Heart right ventricle (tissue), 16 donors: ENCODE measurements around the gene ELK3. TPM values are rescaled to one million over a fixed set of nuclear protein-coding genes. Genes with fewer than 3 reads are reported as not detected.

Experiments
- ATAC-seq, 8 donors: fragments of 200-7000 bp; cut with Tn5 transposase; one replicate each; pipeline ENCODE4 v1.9.1; 2020; ENCODE audit warnings: mild to moderate bottlenecking in 8 of 8, moderate library complexity in 8 of 8, moderate number of reproducible peaks in 1 of 8
- DNase-seq, 2 donors: peaks; one replicate each; pipeline ENCODE4 v3.0.0-alpha.2; 2020
- H3K27ac ChIP-seq, 10 donors: fragments of 200-600 bp; sonication (generic) in 2 of 10; one replicate each; pipeline versions ENCODE4 v1.5.0 to v1.8.0; 2020 to 2022; ENCODE audit warnings: mild to moderate bottlenecking in 3 of 10
- H3K27me3 ChIP-seq, 7 donors: fragments of 200-600 bp; one replicate each; pipeline ENCODE4 v1.8.0; 2021 to 2022; ENCODE audit warnings: mild to moderate bottlenecking in 2 of 7
- H3K36me3 ChIP-seq, 9 donors: fragments of 200-600 bp; sonication (generic) in 1 of 9; one replicate each; pipeline versions ENCODE4 v1.5.0 to v1.8.0; 2020 to 2022; ENCODE audit warnings: mild to moderate bottlenecking in 2 of 9
- H3K4me1 ChIP-seq, 9 donors: fragments of 200-600 bp; sonication (generic) in 1 of 9; one replicate each; pipeline versions ENCODE4 v1.5.0 to v1.8.0; 2020 to 2022; ENCODE audit warnings: mild to moderate bottlenecking in 4 of 9
- H3K4me3 ChIP-seq, 10 donors: fragments of 200-600 bp; sonication (generic) in 2 of 10; one replicate each; pipeline versions ENCODE4 v1.5.0 to v1.8.0; 2020 to 2022; ENCODE audit warnings: mild to moderate bottlenecking in 7 of 10, moderate library complexity in 2 of 10
- H3K9me3 ChIP-seq, 11 donors: fragments of 200-600 bp in 10 of 11; sonication (generic) in 2 of 11; one replicate each; pipeline versions ENCODE4 v1.5.0 to v1.8.0; 2013 to 2022; ENCODE audit warnings: mild to moderate bottlenecking in 2 of 11, control low read depth in 1 of 11, moderate library complexity in 1 of 11
- WGBS, 2 donors: extraction: QIAGEN DNeasy Blood & Tissue Kit; methylation state at CpG; one replicate each; pipeline ENCODE4 v1.1.7; 2013; ENCODE audit warnings: inconsistent platforms in 1 of 2; 5-methylcytosine and 5-hydroxymethylcytosine counted together
- intact Hi-C, 10 donors: fragments of 100-400 bp; cut with DNase I; formaldehyde crosslinking; loops; one replicate each; pipeline versions ENCODE4 v1.11.1 to v1.14.2; 2022
- polyA plus RNA-seq, 2 donors: library from polyadenylated mRNA; stranded (reverse); fragments of 200-250 nt; gene quantifications; one replicate each; pipeline ENCODE4 v1.2.3, GENCODE V29; 2013
- total RNA-seq, 10 donors: library from RNA; stranded (reverse); fragmentation: NEBNext Ultra II Directional in 3 of 10; extraction: Animal tissue kit (Norgen Biotek cat#: 25700) in 3 of 10; gene quantifications; one replicate each; pipeline versions ENCODE4 v1.2.1 to v1.2.4, GENCODE V29; 2021 to 2023
- TF ChIP-seq, protein P1 (sequence below), 9 donors: fragments of 200-600 bp; sonication (generic) in 2 of 9; IDR thresholded peaks; one replicate each; pipeline versions ENCODE4 v1.5.0 to v1.8.0; 2021 to 2022; ENCODE audit warnings: antibody characterized with exemption in 9 of 9, mild to moderate bottlenecking in 5 of 9, moderate library complexity in 1 of 9
- donor health status: Arrhythmogenic right ventricular cardiomyopathy.
- donor health status: ischemic (EF 13 %, LVEDD 7.1; RV severe dilation, severe dysfunction).
- donor health status: healthy with polysubstance abuse.
- donor health status: DM: no; HTN: yes; CAD: no.
- donor health status: DM: no; HTN: no; CAD: no.
- donor health status: ischemic (EF 25% LVEDD 6.9; RV normal size, moderate dysfunction).
- donor health status: ischemic (EF 25% LVEDD 5.7; RV mildly dilated, moderate dysfunction).
- donor health status: healthy.
- donor health status: DM: yes; HTN: yes; CAD: no.
- donor health status: Ischemic cardiomyopathy.
- donor health status: ischemic (EF 35%, LVEDD 5.7; RV mildly dilated, moderate dysfunction).
- donor health status: nonischemic (EF 11% LVEDD 7.7; RV severe dilation, severe dysfunction).
- donor health status: DM: yes; HTN: yes; CAD: no.
- donor health status: PGD.
- donor health status: ischemic (EF 29% LVEDD 5.4; RV normal size, mild dysfunction).
- donor health status: nonischemic (EF 23%, LVEDD 6.1; RV moderate dilation, normal function).

ELK3 gene
- total and polyA plus RNA-seq, 12 donors = 6.6 to 33.0 (median 21.4) TPM

GRCh38 chr12:96192926-96193573 lies 1.1 kb upstream of the ELK3 start:
- H3K27me3 ChIP-seq = no peaks in the 10 kb centered on the region
- DNase-seq = no peak
- H3K27ac ChIP-seq = peak overlapping the region in 9 of 10 donors; percentile 80 to 96 (median 94)
- H3K9me3 ChIP-seq = peaks cover 0 to 4% (median 0%) of the 10 kb centered on the region in 11 donors
- peak in 1 of 8 donors; percentile 39 for ATAC-seq
- WGBS, 2 donors = 61 to 62% methylated on average over 9 of the region's 9 CpGs
- intact Hi-C loops = no loop called here
- H3K36me3 ChIP-seq = no peaks in the 10 kb centered on the region
- peak overlapping the region in 3 of 10 donors; percentile 80 to 93 (median 84) for H3K4me3 ChIP-seq
- TF ChIP-seq, protein P1, sequence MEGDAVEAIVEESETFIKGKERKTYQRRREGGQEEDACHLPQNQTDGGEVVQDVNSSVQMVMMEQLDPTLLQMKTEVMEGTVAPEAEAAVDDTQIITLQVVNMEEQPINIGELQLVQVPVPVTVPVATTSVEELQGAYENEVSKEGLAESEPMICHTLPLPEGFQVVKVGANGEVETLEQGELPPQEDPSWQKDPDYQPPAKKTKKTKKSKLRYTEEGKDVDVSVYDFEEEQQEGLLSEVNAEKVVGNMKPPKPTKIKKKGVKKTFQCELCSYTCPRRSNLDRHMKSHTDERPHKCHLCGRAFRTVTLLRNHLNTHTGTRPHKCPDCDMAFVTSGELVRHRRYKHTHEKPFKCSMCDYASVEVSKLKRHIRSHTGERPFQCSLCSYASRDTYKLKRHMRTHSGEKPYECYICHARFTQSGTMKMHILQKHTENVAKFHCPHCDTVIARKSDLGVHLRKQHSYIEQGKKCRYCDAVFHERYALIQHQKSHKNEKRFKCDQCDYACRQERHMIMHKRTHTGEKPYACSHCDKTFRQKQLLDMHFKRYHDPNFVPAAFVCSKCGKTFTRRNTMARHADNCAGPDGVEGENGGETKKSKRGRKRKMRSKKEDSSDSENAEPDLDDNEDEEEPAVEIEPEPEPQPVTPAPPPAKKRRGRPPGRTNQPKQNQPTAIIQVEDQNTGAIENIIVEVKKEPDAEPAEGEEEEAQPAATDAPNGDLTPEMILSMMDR (IDR thresholded peaks at IDR 0.05) = no peak
- peaks cover 0 to 36% (median 12%) of the 10 kb centered on the region in 9 donors for H3K4me1 ChIP-seq

- WGBS, 2 donors = 0 to 2% methylated on average over 10 to 24 of the region's 24 CpGs
- intact Hi-C loops = no loop called here
- H3K4me1 ChIP-seq = peaks cover 3 to 50% (median 21%) of the 10 kb centered on the region in 9 donors
Observed at GRCh38 chr12:96194576-96194889, 358 bp downstream of the ELK3 start.

DNA sequence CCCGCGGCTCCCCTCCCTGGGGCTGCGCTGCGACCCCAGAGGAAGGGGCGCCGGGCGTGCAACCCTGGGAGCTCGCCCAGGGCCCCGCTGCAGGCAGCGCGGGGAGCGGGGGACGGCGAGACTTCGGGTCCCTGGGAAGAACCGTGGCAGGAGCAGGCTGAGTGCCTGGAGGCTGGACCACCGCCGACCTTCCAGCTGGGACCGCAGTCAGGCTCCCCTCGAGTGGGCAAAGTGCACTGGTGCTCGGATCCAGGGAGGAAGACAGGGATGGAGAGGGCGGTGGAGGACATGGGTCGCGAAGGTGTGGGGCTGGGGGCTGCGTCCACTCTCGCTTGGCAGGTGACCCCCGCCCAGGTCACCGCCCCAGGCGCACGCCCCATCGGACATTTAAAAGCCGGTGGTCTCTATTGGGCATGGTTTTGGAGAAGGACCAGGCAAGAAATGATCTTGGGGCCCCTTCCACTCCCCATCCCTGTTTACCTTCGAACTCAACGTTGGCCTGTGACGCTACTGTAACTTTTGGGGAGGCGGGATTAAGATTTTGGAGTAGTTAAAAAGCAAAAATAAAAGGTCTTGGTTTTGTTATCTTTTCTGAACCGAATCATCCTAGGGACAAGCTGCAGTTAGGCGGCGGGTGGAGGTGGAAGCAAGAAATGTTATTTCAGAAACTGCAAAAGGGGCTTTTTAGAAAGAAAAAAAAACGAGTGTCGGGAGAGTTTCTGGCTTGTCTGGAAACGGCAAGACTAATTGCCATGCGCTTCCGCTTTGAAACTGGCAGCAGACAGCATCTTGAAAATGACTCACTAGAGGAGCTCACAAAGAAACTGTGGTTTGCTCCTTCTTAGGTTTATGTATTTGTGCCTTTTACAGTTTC lies 1.0 kb downstream of the ELK3 start:
- Histone ChIP-seq H3K27me3 (no peaks in the 10 kb centered on the region), H3K4me1 (peaks cover 3 to 56% (median 21%) of the 10 kb centered on the region in 9 donors), H3K9me3 (no peaks in the 10 kb centered on the region), H3K4me3 (peak overlapping the region; percentile 60 to 93 (median 83)), H3K27ac (peak overlapping the region; percentile 80 to 96 (median 88)), H3K36me3 (no peaks in the 10 kb centered on the region)
- peak in 1 of 2 donors; percentile 32 for DNase-seq
- peak in 7 of 8 donors; percentile 18 to 46 (median 37) for ATAC-seq
- TF ChIP-seq, protein P1 (IDR thresholded peaks at IDR 0.05) = no peak
- WGBS, 2 donors = 1% methylated on average over 42 to 44 of the region's 44 CpGs
- intact Hi-C loops = no loop called here

More at GRCh38 chr12:96194576-96194889, 358 bp downstream of the ELK3 start:
- TF ChIP-seq, protein P1 (IDR thresholded peaks at IDR 0.05) = no peak
- H3K36me3 ChIP-seq = no peaks in the 10 kb centered on the region
- ATAC-seq = no peak
- peak overlapping the region; percentile 60 to 93 (median 82) for H3K4me3 ChIP-seq
- DNase-seq = no peak
- H3K27me3 ChIP-seq = no peaks in the 10 kb centered on the region
- peak overlapping the region; percentile 71 to 96 (median 88) for H3K27ac ChIP-seq
- H3K9me3 ChIP-seq = peaks cover 0 to 4% (median 0%) of the 10 kb centered on the region in 11 donors

GRCh38 chr12:96195845-96196451 lies 1.8 kb downstream of the ELK3 start:
- no peaks in the 10 kb centered on the region for H3K36me3 ChIP-seq
- H3K4me1 ChIP-seq = peaks cover 3 to 63% (median 28%) of the 10 kb centered on the region in 9 donors
- TF ChIP-seq, protein P1 (IDR thresholded peaks at IDR 0.05) = no peak
- intact Hi-C loops = loop anchor here in 1 of 10 donors (2.0 kb wide), 1 partner anchor 17 kb away; no protein-coding TSS in a partner anchor
- H3K9me3 ChIP-seq = no peaks in the 10 kb centered on the region
- peak overlapping the region; percentile 37 to 96 (median 88) for H3K27ac ChIP-seq
- DNase-seq = peak in 1 of 2 donors; percentile 27
- WGBS, 2 donors = 16 to 23% methylated on average over 14 of the region's 14 CpGs
- no peaks in the 10 kb centered on the region for H3K27me3 ChIP-seq
- peak overlapping the region; percentile 60 to 93 (median 83) for H3K4me3 ChIP-seq
- peak in 7 of 8 donors; percentile 37 to 71 (median 52) for ATAC-seq
